ENCODE results near the gene RCC2. TPM values are rescaled to one million over a fixed set of nuclear protein-coding genes. Genes with fewer than 3 reads are reported as not detected.
A peak's percentile ranks its signal among the peaks of the same experiment; 100 is the strongest.

RCC2 gene
- polyA plus RNA-seq, 1 of the 3 experiments (the other 2 are of a cell fraction): 53.8 TPM

DNA sequence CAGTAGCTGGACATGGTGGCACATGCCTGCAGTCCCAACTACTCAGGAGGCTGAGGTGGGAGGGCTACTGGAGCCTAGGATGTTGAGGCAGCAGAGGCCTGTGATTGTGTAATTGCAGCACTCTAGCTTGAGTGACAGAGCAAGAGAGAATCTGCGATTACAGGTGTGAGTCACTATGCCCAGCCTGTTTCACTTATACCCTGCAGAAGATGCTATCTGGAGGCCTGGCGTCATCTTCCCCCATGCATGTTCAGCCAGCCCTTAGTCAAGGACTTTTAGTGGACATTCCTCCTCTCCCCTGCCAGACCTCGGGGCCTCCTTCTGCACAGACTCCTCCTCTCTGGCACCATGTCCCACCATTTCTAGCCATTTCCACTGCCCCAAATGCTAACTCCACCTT is 36.3 kb upstream of the RCC2 start:
- WGBS (ENCODE audit: low lambda C conversion rate): 0% methylated on average over 2 of the region's 3 CpGs
- ChIA-PET POLR2A (no interaction called here), CTCF (interaction anchor here (0.6 to 2.9 kb wide), 10 partner anchors 12 to 827 kb away, joined by 3 to 34 read pairs (median 4); partner anchors contain the start of gene RCC2)
- TF ChIP-seq, protein P1, sequence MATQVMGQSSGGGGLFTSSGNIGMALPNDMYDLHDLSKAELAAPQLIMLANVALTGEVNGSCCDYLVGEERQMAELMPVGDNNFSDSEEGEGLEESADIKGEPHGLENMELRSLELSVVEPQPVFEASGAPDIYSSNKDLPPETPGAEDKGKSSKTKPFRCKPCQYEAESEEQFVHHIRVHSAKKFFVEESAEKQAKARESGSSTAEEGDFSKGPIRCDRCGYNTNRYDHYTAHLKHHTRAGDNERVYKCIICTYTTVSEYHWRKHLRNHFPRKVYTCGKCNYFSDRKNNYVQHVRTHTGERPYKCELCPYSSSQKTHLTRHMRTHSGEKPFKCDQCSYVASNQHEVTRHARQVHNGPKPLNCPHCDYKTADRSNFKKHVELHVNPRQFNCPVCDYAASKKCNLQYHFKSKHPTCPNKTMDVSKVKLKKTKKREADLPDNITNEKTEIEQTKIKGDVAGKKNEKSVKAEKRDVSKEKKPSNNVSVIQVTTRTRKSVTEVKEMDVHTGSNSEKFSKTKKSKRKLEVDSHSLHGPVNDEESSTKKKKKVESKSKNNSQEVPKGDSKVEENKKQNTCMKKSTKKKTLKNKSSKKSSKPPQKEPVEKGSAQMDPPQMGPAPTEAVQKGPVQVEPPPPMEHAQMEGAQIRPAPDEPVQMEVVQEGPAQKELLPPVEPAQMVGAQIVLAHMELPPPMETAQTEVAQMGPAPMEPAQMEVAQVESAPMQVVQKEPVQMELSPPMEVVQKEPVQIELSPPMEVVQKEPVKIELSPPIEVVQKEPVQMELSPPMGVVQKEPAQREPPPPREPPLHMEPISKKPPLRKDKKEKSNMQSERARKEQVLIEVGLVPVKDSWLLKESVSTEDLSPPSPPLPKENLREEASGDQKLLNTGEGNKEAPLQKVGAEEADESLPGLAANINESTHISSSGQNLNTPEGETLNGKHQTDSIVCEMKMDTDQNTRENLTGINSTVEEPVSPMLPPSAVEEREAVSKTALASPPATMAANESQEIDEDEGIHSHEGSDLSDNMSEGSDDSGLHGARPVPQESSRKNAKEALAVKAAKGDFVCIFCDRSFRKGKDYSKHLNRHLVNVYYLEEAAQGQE (IDR thresholded peaks at IDR 0.05; ENCODE audit: low read depth, low read length): no peak
- TF ChIP-seq CHD2 (IDR thresholded peaks at IDR 0.05; ENCODE audit: low read length, partially characterized antibody): no peak
- TF ChIP-seq PBX3 (IDR thresholded peaks at IDR 0.05): peak; percentile 96
- no peak for TF ChIP-seq RFX5 (IDR thresholded peaks at IDR 0.05; ENCODE audit: low read length)
- peak; percentile 88 for TF ChIP-seq FOSL2 (IDR thresholded peaks at IDR 0.05; ENCODE audit: borderline replicate concordance, low read depth)
- no peak for TF ChIP-seq SMC3 (IDR thresholded peaks at IDR 0.05; ENCODE audit: low read depth, low read length)
- TF ChIP-seq ZBTB33 (IDR thresholded peaks at IDR 0.05; ENCODE audit: borderline replicate concordance, low read depth): no peak
- peak; percentile 31; the same call in 1 of the 2 replicates for TF ChIP-seq NFIC (IDR thresholded peaks at IDR 0.05; ENCODE audit: borderline replicate concordance)
- TF ChIP-seq NRF1 (IDR thresholded peaks at IDR 0.05; ENCODE audit: low read depth, low read length): no peak
- no peak for TF ChIP-seq SIN3A (IDR thresholded peaks at IDR 0.05; ENCODE audit: borderline replicate concordance, low read depth, low read length)
- TF ChIP-seq RXRA (IDR thresholded peaks at IDR 0.05; ENCODE audit: borderline replicate concordance, low read depth): no peak
- TF ChIP-seq RAD21 (IDR thresholded peaks at IDR 0.05; ENCODE audit: low read length): no peak
- no peak for TF ChIP-seq MEF2A (IDR thresholded peaks at IDR 0.05; ENCODE audit: borderline replicate concordance, low read depth)
- no peak for TF ChIP-seq YY1 (IDR thresholded peaks at IDR 0.05; ENCODE audit: low read depth)
- TF ChIP-seq TCF12 (IDR thresholded peaks at IDR 0.05): peak; percentile 84
- TF ChIP-seq TAF1 (IDR thresholded peaks at IDR 0.05; ENCODE audit: borderline replicate concordance, low read depth, low read length): no peak
- no peak for TF ChIP-seq RCOR1 (IDR thresholded peaks at IDR 0.05; ENCODE audit: low read length)
- TF ChIP-seq, protein P2, sequence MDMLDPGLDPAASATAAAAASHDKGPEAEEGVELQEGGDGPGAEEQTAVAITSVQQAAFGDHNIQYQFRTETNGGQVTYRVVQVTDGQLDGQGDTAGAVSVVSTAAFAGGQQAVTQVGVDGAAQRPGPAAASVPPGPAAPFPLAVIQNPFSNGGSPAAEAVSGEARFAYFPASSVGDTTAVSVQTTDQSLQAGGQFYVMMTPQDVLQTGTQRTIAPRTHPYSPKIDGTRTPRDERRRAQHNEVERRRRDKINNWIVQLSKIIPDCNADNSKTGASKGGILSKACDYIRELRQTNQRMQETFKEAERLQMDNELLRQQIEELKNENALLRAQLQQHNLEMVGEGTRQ (IDR thresholded peaks at IDR 0.05; ENCODE audit: borderline replicate concordance, low read depth, low read length): no peak
- TF ChIP-seq IRF3 (IDR thresholded peaks at IDR 0.05; ENCODE audit: low read depth, low read length): no peak
- no peak for TF ChIP-seq USF1 (IDR thresholded peaks at IDR 0.05; ENCODE audit: borderline replicate concordance, low read depth)
- TF ChIP-seq EP300 (IDR thresholded peaks at IDR 0.05; ENCODE audit: borderline replicate concordance in 1 of 2, low read depth in 1 of 2, low read length in 1 of 2): 0 out of 4 replicates have a peak, but pooled peaks of 1 of the 2 experiments have one; percentile 42
- peak; percentile 80 for TF ChIP-seq JUND (IDR thresholded peaks at IDR 0.05)
- TF ChIP-seq FOXM1 (IDR thresholded peaks at IDR 0.05; ENCODE audit: low read depth): no peak
- no peak for TF ChIP-seq ELF1 (IDR thresholded peaks at IDR 0.05)
- no peak for TF ChIP-seq EZH2phosphoT487 (IDR thresholded peaks at IDR 0.05; ENCODE audit: borderline replicate concordance, low read depth)
- no peak for TF ChIP-seq TEAD4 (IDR thresholded peaks at IDR 0.05; ENCODE audit: borderline replicate concordance, insufficient read depth)

More for the DNA sequence above, 36.3 kb upstream of the RCC2 start:
- Histone ChIP-seq H3K27ac (ENCODE audit: low read depth in 2 of 2, low read length in 1 of 2) (peak overlapping the region in 1 of 2 experiments; percentile 48; a peak in 2 of 4 replicates), H3K9me2 (no peaks in the 10 kb centered on the region), H3K27me3 (ENCODE audit: insufficient read depth) (no peaks in the 10 kb centered on the region), H2AFZ (ENCODE audit: low read depth) (no peak overlapping the region), H3K36me3 (replicated peaks in 1 of 2; ENCODE audit: control insufficient read depth in 1 of 2, insufficient read depth in 2 of 2, low read length in 1 of 2) (no peaks in the 10 kb centered on the region), H3K9me3 (no peaks in the 10 kb centered on the region), H3K4me2 (0 out of 2 replicates have a peak overlapping the region, but pooled peaks have one; percentile 10), H3K4me3 (ENCODE audit: low read depth in 2 of 2, low read length in 1 of 2) (no peak overlapping the region), H3K79me2 (ENCODE audit: insufficient read depth) (no peaks in the 10 kb centered on the region), H4K20me1 (ENCODE audit: insufficient read depth) (no peaks in the 10 kb centered on the region), H3F3A (replicated peaks; ENCODE audit: insufficient read depth) (no peaks in the 10 kb centered on the region), H3K4me1 (ENCODE audit: control insufficient read depth in 1 of 2, insufficient read depth in 2 of 2, low read depth in 1 of 2, low read length in 1 of 2) (no peaks in the 10 kb centered on the region; a peak in 1 of 4 replicates), H3K9ac (no peak overlapping the region)
- peak; percentile 42 for DNase-seq
